ENCODE results near the gene PRR9.
A peak's percentile ranks its signal among the peaks of the same experiment; 100 is the strongest.
"Not testable (repeated sequence)": the region's sequence is repeated elsewhere in the genome, so short reads cannot be mapped to it uniquely, and the experiment has no call there.

The PRR9 gene

DNA sequence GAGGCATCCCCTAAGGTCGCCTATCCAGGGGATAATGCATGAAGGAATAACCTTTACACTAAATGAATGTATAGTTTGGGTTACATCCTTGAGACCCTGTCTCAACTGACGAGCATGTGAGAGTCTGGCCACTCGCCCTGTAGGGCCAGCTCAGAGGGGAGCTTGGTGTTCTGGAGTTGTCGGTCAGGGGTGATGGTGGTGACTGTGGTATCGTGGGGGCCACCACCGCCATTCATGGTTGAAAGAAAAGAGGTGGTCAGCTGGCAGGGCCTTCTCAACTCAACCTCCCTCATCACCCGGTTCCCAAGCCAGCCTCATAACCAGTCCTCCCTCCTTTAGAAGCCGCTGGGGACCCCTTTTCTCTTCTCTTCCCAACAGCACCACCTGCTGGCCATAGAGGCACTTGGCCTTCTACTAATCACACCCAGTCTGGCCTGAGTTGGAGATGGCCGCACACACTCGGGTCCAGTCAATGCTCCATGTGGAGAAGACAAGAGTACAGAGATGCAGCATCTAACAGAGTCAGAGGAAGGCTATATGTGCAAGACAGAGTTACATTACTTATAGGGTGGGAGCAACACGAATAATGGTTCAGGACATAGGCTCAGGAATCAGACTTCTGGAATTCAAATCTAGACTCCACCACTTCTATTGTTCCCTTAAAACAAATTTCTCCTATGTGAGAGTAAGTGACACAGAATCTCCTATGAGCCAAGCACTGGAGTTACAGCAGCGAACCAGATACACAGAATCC lies 11.9 kb downstream of the PRR9 start:
- DNase-seq (ENCODE audit: low read depth), result not testable (repeated sequence)

DNA sequence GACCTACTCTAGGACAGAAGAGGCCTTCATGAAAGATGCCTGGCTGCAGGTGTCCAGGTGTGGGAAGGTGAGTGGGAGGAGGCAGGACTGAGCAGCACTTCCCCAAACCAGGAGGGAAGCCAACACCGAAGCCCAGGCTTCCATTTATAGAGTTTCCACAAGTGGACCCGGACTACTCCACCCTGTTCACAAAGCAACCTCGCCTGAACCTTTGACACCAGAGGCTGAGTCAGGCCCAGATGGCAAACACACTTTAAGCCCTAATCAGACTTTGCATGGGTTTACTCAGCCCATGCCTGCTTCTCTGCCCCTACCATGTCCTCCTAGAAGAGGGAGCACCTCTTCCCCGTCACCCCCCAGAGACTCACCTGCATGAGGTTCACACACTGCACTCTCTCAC lies 14.0 kb downstream of the PRR9 start:
- DNase-seq (ENCODE audit: low read depth), result no peak

DNA sequence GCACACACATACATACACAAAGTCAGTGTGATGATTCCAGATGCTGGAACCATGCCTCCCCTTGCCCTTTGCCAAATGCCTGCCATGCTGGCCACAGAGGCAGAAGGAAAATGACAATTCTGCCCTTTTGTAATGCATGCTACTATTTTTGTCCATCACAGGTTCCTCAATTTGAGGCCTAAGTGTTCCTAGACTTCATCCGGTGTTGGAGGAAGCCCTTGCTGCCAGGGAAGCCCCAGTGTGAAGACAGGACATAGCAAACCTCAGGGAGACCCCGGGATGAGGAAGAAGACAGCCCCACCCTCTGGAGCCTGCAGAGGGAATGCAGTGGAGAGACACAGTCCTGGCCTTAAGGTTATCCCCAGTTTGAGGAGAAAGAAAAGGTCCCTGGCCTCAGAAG lies 14.4 kb downstream of the PRR9 start:
- no peak for DNase-seq (ENCODE audit: low read depth)

GRCh38 chr1:153232553-153232952 lies 15.2 kb downstream of the PRR9 start:
- no peak for DNase-seq (ENCODE audit: low read depth)

DNA sequence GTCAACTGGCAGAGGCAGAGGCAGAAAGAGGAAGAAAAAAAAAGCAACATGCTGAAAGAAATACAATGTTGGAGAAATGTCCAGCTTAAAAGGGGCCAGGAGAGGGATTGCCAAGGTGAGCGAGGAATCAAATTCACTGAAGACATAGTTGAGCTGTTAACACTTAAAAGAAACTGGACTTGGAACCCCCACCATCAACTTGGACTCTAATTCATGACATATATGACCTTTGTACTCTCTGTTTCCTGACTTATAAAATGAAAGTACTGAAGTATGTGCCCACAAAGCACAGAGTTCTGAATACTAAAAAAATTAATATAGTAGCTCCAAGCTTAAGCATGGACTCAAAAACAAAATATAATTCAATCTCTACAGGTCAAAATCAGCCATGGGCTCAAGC lies 16.1 kb downstream of the PRR9 start:
- DNase-seq (ENCODE audit: low read depth), result no peak

GRCh38 chr1:153238527-153238926 lies 21.1 kb downstream of the PRR9 start:
- no peak for DNase-seq (ENCODE audit: low read depth)

DNA sequence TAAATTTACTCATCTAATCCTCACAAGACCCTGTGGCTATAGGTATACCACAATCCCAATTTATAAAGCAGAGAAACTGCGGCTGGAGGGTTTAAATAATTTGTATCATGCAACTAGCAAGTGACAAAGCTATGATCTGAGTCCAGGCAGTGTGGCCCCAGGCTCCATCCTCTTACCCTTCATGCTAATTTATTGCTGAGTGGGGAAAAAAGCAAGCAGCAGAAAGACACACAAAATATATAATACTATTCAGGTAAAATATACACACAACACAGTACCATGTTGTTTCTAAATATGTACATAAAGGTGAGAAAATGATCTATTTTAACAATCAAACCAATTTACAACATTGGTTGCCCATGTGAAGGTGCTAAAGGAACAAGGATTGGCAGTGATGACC lies 24.8 kb downstream of the PRR9 start:
- no peak for DNase-seq (ENCODE audit: low read depth)

GRCh38 chr1:153245466-153245865 lies 28.1 kb downstream of the PRR9 start:
- DNase-seq (ENCODE audit: low read depth), result no peak

GRCh38 chr1:153246018-153246417 lies 28.6 kb downstream of the PRR9 start:
- DNase-seq (ENCODE audit: low read depth), result no peak

DNA sequence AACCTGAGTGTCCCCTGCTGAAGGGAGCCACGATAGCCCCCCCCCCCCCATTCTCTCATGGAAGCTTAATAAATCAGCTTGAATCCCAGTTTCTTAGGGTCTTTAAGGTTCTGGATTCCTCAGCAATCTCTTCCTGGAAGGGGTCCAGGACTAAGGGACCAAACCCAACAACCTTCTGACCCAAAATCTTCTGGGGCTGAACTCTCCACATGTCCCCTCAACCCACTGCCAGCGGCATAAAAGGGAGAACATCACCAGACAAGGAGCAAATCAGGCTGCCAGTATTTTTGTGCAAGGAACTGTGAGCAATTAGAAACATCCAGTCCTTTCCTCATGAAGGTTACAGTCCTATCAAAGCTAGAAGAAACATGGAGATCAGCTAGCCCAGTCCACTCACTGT lies 29.4 kb downstream of the PRR9 start:
- no peak for DNase-seq (ENCODE audit: low read depth)

- no peak for DNase-seq (ENCODE audit: low read depth)
Observed at GRCh38 chr1:153248176-153248879, 30.9 kb downstream of the PRR9 start.

DNA sequence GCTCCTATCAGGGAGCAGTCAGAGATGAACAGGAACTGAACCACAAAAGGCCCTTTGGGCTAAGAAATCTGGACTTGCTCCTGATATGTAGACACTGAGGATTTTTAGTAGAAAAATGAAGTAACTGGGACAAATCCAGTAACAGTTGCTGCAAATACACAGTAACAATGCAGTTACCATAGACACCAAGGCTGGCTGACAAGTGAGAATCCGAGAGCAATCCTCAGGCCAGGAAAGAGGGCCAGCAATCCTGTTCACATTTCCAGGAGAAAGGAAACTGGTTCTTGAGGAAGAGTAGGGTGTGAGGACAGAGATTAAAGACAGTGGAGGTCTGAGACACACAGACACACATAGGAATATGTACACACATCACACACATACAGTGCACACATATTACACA lies 32.8 kb downstream of the PRR9 start:
- no peak for DNase-seq (ENCODE audit: low read depth)

DNA sequence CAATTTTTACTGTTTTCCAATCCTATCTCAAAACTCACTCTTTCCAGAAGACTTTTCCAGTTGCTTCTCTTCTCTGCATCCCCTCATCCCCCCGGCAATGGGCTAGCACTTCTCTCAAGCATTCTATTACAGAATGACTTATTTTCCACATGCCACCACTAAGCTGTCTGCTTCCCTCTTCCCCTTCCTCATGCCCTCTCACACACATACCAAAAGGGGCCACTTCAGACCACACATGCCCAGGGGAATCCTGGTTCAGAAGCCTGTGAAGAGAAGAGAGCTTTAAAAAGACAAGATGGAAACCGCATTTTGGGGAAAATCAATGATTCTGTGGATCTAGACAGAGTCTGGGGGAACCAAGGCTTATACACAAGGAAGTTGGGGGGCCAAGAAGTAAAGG lies 33.7 kb downstream of the PRR9 start:
- DNase-seq (ENCODE audit: low read depth), result no peak

DNA sequence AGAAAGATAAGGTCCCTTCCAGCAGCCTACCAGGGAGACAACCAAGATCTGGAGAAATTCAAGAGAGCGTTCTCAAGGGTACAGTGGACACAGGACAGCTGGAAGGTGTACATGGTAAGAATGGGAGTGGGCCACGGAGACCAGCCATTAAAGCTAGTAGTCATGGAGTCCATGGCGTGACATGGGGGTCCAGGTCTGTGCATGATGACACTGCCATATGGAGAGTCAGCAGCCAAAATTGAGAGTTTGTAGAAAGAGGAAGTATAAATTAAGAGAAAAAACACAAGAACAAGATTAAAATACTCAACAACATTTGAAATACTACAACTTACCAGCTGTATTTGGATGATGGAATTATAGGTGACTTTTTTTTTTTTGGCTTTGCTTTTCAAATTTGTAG lies 34.2 kb downstream of the PRR9 start:
- no peak for DNase-seq (ENCODE audit: low read depth)

DNA sequence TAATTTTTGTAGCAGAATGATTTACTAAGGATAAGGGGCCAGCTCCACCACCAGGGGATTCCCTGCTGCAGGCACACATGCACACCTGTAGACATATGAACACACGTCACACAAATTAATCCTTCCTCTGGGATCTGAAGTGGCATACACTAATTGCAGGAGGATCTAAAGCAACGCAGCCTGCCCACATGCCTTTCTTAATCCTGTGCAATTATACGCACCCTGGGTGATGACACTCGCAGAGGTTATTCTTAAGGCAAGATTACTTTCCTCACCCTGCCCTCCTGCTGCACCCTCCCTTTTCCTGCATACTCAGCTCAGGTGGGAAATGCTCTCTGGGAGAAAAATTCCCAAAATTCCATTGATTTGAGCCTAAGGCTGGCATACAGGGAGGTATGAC lies 34.6 kb downstream of the PRR9 start:
- no peak for DNase-seq (ENCODE audit: low read depth)

DNA sequence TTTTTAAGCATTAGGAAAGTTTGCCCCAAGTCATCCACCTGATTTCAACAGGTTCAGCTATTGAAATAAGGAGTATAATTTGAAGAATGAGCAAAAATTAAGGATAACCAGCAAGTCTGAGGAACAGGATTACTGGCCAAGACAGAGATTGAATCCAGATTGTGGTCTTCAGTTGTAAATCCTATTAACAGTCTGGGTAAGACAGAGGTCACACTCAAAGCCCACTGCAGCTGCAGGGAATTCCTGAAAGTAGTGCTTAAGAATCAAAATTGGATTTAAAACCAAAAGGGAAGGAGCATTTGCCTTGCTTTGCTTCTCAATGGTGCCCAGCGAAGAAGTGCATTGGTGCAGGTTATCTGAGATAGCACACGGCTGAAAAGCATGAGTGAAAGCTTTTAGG lies 35.7 kb downstream of the PRR9 start:
- DNase-seq (ENCODE audit: low read depth), result no peak

GRCh38 chr1:153253693-153254092 lies 36.3 kb downstream of the PRR9 start:
- no peak for DNase-seq (ENCODE audit: low read depth)

DNA sequence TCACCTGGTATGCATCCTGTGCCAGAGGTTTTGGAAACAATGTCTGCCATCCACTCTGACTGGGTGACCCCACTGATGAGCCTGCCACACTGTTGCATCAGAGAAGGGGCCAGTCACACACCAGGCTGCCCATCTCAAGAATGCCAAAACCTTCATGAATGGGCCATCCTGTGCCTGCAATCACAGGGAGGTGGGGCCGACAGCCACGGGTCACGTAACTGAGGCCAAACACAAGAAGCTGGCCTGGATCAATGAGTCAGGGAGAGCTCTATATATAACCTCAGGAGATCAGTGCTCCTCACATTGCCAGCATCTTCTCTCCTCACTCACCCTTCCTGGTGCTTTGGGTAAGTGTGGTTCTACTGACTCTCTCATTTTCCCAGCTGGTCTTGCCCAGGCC lies 42.0 kb downstream of the PRR9 start, which contains the start of gene LORICRIN:
Gene LORICRIN, plus strand, starts transcription at position 301 of the 400 bp plus-strand sequence. CDS start 1,263 bp downstream, outside the sequence.
- no peak for DNase-seq (ENCODE audit: low read depth)

DNA sequence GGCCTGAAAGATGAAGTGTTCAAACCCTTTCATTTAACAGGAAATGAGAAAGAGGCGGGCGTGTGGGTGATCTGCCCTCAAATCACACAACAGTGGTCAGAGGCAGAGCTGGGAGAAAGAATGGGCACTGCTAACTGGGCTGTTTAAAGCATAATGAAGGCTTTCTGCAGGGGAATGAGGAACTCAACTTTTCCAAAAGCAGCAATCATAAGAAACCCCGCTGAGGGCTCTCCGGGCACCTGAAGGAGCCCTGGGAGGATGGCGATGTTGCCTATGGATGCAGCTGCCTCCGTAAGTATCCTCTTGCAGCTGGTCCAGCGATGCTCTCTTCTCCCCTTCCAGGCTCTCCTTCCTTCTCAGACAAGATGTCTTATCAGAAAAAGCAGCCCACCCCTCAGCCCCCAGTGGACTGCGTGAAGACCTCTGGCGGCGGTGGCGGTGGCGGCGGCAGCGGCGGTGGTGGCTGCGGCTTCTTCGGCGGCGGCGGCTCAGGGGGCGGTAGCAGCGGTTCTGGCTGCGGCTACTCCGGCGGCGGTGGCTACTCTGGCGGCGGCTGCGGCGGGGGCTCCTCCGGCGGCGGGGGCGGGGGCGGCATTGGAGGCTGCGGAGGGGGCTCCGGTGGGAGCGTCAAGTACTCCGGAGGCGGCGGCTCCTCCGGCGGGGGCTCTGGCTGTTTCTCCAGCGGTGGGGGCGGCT lies 43.3 kb downstream of the PRR9 start:
- no peak for DNase-seq (ENCODE audit: low read depth)

- DNase-seq (ENCODE audit: low read depth), result peak; percentile 1
Observed at GRCh38 chr1:153261281-153262069, 44.1 kb downstream of the PRR9 start.

DNA sequence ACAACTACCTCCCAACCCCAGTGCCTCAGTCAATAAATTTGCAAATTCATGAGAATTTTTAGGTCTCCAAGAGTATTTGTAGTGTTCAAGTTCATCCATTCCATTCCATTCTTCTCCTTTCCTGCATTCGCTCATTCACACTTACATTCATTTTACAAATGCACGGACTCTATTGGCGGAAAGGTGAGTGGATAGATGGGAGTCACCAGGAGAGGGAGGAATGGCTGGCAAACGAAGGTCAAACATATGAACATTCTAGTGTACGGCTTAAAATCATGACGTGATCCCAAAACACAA lies 44.6 kb downstream of the PRR9 start:
- no peak for DNase-seq (ENCODE audit: low read depth)

GRCh38 chr1:153262462-153263157 lies 45.2 kb downstream of the PRR9 start:
- DNase-seq (ENCODE audit: low read depth), result no peak
